ENCODE results near the gene PPFIA4. TPM values are rescaled to one million over a fixed set of nuclear protein-coding genes. Genes with fewer than 3 reads are reported as not detected.

Gene PPFIA4
- total and polyA plus RNA-seq, 2 donors = 1.3 to 6.5 TPM

GRCh38 chr1:203104789-203105390 lies 78.6 kb downstream of the PPFIA4 start:
- DNase-seq (ENCODE audit: extremely low spot score) = no peak
- no peak overlapping the region for H3K4me3 ChIP-seq (ENCODE audit: low read depth, low read length)
- no peak overlapping the region for H3K27ac ChIP-seq (ENCODE audit: low read depth)
- no peaks in the 10 kb centered on the region for H3K4me1 ChIP-seq (ENCODE audit: insufficient read depth)
- H3K36me3 ChIP-seq (ENCODE audit: insufficient read depth) = no peaks in the 10 kb centered on the region

GRCh38 chr1:203112475-203112874 lies 86.2 kb downstream of the PPFIA4 start:
- H3K4me1 ChIP-seq (ENCODE audit: insufficient read depth) = no peaks in the 10 kb centered on the region
- no peak overlapping the region for H3K27ac ChIP-seq (ENCODE audit: low read depth)
- no peak for DNase-seq (ENCODE audit: extremely low spot score)
- no peaks in the 10 kb centered on the region for H3K36me3 ChIP-seq (ENCODE audit: insufficient read depth)
- WGBS = 21% methylated on average over 2 of the region's 2 CpGs
- no peak overlapping the region for H3K4me3 ChIP-seq (ENCODE audit: low read depth, low read length)

DNA sequence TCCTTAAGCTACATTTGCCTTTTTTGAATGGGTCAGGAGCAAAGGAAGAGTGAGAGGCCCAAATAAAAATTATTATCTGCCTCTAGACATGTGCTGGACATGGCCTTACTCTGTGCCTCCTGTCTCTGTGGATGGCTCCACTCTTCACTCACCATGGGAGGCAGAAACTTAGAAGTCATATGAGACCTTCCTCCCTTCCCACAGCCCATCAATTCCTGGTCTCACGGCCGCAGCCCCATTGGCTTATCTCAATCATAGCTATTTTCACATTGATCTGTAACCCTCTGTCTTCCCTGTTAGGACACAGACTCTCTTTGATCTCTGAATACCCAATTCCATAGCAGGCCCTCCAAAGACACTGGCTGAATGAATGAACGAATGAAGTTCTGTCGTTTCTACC lies 87.0 kb downstream of the PPFIA4 start:
- Histone ChIP-seq H3K27ac (ENCODE audit: low read depth) (no peak overlapping the region), H3K4me3 (ENCODE audit: low read depth, low read length) (no peak overlapping the region), H3K4me1 (ENCODE audit: insufficient read depth) (no peaks in the 10 kb centered on the region), H3K36me3 (ENCODE audit: insufficient read depth) (no peaks in the 10 kb centered on the region)
- WGBS = 86% methylated on average over 4 of the region's 4 CpGs
- no peak for DNase-seq (ENCODE audit: extremely low spot score)

- WGBS = 85% methylated on average over 7 of the region's 7 CpGs
- H3K4me1 ChIP-seq (ENCODE audit: insufficient read depth) = no peaks in the 10 kb centered on the region
- no peaks in the 10 kb centered on the region for H3K36me3 ChIP-seq (ENCODE audit: insufficient read depth)
- no peak overlapping the region for H3K4me3 ChIP-seq (ENCODE audit: low read depth, low read length)
- no peak overlapping the region for H3K27ac ChIP-seq (ENCODE audit: low read depth)
- DNase-seq (ENCODE audit: extremely low spot score) = no peak
Measured at GRCh38 chr1:203114202-203114601, 87.9 kb downstream of the PPFIA4 start.

DNA sequence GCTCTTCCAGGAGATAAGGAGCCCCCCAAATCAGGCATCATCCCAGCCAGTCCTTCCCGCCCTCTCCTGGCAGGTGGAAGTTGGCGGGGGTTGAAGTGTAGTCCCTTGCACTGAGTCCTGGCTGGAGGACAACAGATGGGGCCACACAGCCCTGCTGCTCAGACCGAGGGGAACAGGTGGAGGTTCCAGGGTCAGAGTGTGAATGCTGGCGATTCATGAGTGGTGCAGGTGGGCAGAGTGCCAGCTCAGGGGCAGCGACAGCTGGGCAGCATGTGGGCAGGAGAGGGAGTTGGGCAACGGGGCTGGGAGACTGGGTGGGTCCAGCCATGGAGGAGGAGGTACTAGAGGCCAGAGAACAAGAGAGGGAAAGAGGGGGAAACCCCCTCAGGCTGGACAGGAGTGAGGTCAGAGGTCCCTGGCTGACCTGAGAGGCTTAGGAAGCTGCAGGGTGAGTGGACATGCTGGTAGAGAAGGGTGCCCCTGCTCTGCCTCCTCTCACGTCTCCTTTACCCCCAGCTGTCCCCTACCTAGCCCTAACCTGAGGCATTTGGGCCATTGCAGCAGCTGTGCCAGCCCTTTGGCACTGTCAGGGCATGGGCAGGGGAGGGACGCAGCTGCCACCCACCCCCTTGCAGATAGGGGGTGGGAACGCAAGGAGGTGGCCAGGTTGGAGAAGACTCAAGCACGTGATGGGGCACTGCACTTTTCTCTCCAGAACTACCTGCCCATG lies 90.0 kb downstream of the PPFIA4 start:
- Histone ChIP-seq H3K36me3 (ENCODE audit: insufficient read depth) (no peaks in the 10 kb centered on the region), H3K4me1 (ENCODE audit: insufficient read depth) (no peaks in the 10 kb centered on the region), H3K27ac (ENCODE audit: low read depth) (no peak overlapping the region), H3K4me3 (ENCODE audit: low read depth, low read length) (no peak overlapping the region)
- no peak for DNase-seq (ENCODE audit: extremely low spot score)
- WGBS = 77% methylated on average over 10 of the region's 10 CpGs

GRCh38 chr1:203117611-203118575 lies 91.6 kb downstream of the PPFIA4 start:
- no peak for DNase-seq (ENCODE audit: extremely low spot score)
- Histone ChIP-seq H3K27ac (ENCODE audit: low read depth) (no peak overlapping the region), H3K4me1 (ENCODE audit: insufficient read depth) (no peaks in the 10 kb centered on the region), H3K36me3 (ENCODE audit: insufficient read depth) (no peaks in the 10 kb centered on the region), H3K4me3 (ENCODE audit: low read depth, low read length) (no peak overlapping the region)
- WGBS = 27% methylated on average over 35 of the region's 35 CpGs

- no peaks in the 10 kb centered on the region for H3K36me3 ChIP-seq (ENCODE audit: insufficient read depth)
- no peak overlapping the region for H3K4me3 ChIP-seq (ENCODE audit: low read depth, low read length)
- H3K27ac ChIP-seq (ENCODE audit: low read depth) = no peak overlapping the region
- no peak for DNase-seq (ENCODE audit: extremely low spot score)
- no peaks in the 10 kb centered on the region for H3K4me1 ChIP-seq (ENCODE audit: insufficient read depth)
- 75% methylated on average over 7 of the region's 7 CpGs for WGBS
Measured at GRCh38 chr1:203120325-203121153, 94.2 kb downstream of the PPFIA4 start.

GRCh38 chr1:203121186-203122015 lies 95.1 kb downstream of the PPFIA4 start:
- no peak for DNase-seq (ENCODE audit: extremely low spot score)
- H3K27ac ChIP-seq (ENCODE audit: low read depth) = no peak overlapping the region
- H3K4me1 ChIP-seq (ENCODE audit: insufficient read depth) = no peaks in the 10 kb centered on the region
- 78% methylated on average over 11 of the region's 11 CpGs for WGBS
- H3K36me3 ChIP-seq (ENCODE audit: insufficient read depth) = no peaks in the 10 kb centered on the region
- no peak overlapping the region for H3K4me3 ChIP-seq (ENCODE audit: low read depth, low read length)

DNA sequence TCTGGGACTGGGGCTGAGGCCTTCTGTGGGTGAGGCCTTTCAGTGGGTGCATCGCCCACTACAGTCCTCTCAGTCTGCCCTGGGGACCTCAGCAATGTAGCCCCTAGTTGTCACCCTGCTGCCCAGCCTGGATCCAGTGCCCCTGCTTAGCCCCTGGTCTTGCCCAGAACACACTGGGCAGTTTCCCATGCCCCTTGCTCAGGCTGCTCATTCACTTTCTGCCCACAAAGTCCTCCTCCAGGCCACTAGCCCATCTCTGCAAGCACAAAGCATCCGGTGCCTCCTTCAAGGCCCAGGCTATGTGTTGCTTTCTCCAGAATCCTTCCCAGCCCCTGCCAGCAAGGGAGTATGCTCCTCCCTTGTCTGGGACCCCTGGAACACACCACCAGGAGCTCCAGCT lies 95.9 kb downstream of the PPFIA4 start:
- 98% methylated on average over 2 of the region's 2 CpGs for WGBS
- no peak overlapping the region for H3K4me3 ChIP-seq (ENCODE audit: low read depth, low read length)
- H3K36me3 ChIP-seq (ENCODE audit: insufficient read depth) = no peaks in the 10 kb centered on the region
- H3K4me1 ChIP-seq (ENCODE audit: insufficient read depth) = no peaks in the 10 kb centered on the region
- no peak overlapping the region for H3K27ac ChIP-seq (ENCODE audit: low read depth)
- DNase-seq (ENCODE audit: extremely low spot score) = no peak

- DNase-seq (ENCODE audit: extremely low spot score) = no peak
- WGBS = 66% methylated on average over 5 of the region's 5 CpGs
Measured at GRCh38 chr1:203124011-203124410, 97.7 kb downstream of the PPFIA4 start.

GRCh38 chr1:203124546-203125317 lies 98.4 kb downstream of the PPFIA4 start:
- 61% methylated on average over 5 of the region's 5 CpGs for WGBS
- no peak overlapping the region for H3K4me3 ChIP-seq (ENCODE audit: low read depth, low read length)
- H3K27ac ChIP-seq (ENCODE audit: low read depth) = no peak overlapping the region
- H3K4me1 ChIP-seq (ENCODE audit: insufficient read depth) = no peaks in the 10 kb centered on the region
- DNase-seq (ENCODE audit: extremely low spot score) = no peak
- H3K36me3 ChIP-seq (ENCODE audit: insufficient read depth) = no peaks in the 10 kb centered on the region

More at GRCh38 chr1:203124011-203124410, 97.7 kb downstream of the PPFIA4 start:
- no peak overlapping the region for H3K4me3 ChIP-seq (ENCODE audit: low read depth, low read length)
- no peaks in the 10 kb centered on the region for H3K36me3 ChIP-seq (ENCODE audit: insufficient read depth)
- H3K4me1 ChIP-seq (ENCODE audit: insufficient read depth) = no peaks in the 10 kb centered on the region
- no peak overlapping the region for H3K27ac ChIP-seq (ENCODE audit: low read depth)

Measured in urinary bladder (tissue), 4 donors.